Iris pigment epithelial cell (primary cell): Measurements from ENCODE around the gene DNM1.
A peak's percentile ranks its signal among the peaks of the same experiment; 100 is the strongest.

Source experiments
- DNase-seq: peaks from one replicate; pipeline ENCODE4 v3.0.0-alpha.2; 2011; ENCODE audit warnings: low read depth

Gene DNM1

GRCh38 chr9:128203024-128203706 is at the start of gene DNM1:
Gene DNM1, plus strand, starts transcription at chr9:128203379. Its CDS starts 92 bp downstream, at chr9:128203471.
- peak; percentile 45 for DNase-seq

DNA sequence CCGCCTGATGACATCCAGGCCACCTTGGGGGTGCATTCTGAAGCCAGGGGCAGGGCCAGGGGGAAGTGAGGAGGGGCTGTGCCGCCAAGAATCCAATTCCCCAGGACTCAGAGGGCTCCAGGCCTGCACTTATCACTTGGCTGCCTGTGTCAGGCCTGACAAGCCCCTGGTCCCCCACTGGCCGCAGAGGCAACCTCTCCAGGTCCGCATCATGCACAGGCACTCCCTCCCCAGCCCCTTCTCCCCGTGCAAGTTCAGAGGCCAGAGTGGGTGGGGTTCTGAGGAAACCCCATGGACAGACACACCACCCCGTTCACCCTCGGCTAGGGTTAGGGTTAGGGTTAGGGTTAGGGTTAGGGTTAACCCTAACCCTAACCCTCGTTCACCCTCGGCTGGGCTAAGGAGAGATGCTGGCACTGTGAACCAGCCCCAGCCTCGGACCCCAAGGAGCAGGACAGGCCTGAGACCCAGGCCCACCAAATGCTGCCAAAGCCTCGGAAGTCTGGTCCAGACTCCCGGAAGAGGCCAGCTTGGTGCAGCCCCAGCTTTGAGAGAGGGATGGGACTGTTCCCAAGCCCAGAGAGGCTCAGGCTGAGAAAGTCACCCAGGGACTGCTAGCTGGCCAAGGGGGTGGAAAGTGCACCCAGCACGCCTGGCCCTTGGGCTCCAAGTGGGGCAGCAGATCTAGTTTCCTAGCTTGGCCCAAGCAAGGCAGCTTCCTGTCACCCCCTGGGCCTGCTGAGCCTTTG is 49.1 kb upstream of the DNM1 start:
- no peak for DNase-seq

DNA sequence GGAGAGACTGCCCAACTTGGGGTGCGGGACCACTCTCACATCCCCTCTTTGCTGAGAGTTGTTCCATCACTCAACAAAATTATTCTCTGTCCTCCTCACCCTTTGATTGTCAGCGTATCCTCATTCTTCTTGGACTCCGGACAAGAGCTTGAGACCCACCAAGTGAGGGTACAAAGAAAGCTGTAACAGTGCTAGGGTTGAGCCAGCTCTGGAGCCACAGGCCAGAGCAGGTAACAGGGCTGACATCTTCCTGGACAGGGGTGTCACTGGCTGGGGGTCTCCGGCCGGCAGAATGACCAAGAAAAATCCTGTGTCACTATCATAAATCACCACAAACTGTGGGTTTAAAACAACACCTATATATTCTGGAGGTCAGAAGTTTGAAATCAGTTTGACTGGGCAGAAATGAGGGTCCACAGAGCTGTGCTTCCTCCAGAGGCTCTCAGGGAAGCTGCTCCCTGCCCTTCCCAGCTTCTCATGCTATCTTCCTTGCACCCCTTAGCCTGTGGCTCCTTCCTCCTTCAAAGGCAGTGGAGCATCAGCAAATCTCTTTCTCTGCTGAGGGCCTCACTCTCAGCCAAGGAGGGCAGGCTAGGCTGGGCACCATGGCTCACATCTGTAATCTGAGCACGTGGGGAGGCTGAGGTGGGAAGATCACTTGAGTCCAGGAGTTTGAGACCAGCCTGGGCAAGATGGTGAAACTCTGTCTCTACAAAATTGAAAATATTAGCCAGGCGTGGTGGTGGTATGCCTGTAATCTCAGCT is 47.3 kb upstream of the DNM1 start:
- no peak for DNase-seq

DNA sequence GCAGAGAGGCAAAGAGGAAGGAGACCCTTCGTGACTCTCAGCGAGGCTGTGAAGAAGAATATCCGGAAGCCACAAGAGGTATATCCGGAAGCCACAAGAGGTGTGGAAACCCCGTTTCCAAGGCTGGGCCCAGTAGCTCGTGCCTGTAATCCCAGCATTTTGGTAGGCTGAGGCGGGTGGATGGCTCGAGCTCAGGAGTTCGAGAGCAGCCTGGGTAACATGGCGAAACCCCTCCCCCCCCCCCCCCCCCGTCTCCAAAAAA is 43.7 kb upstream of the DNM1 start:
- no peak for DNase-seq

DNA sequence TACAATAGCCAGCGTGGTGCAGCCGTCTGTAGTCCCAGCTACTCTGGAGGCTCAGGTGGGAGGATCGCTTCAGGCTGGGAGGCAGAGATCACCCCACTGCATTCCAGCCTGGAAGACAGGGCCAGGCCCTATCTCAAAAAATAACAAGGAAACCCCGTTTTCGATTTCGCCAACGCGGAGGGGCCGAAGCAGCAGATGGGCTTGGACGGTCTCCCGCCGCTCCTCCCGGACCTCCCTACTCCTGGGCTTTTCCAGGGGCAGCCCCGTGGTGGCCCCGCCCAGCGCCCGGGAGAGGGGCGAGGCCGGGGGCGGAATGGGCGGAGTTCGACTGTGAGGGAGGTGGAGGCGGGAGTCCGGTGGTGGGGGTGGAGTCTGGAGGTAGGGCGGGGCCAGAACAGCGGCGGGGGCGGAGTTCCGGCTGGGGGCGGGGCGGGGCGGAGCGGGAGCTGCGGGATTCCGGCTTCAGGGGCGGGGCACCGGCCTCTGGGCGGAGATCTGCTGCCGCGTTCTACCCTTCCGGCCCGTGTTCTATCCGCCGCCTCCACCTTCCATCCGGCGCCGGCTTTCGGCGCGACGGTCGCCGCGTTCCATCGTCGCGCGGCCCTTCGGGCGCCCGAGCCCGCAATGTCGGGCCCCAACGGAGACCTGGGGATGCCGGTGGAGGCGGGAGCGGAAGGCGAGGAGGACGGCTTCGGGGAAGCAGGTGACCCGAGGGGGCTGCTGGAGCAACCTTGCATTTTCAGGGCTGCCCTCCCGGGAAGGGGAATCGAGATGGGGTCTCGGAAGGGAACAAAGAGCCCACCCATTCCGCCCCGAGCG is 43.2 kb upstream of the DNM1 start, which contains the start of gene BBLN:
Gene BBLN (plus strand): TSS at position 482 of the 819 bp plus-strand sequence. CDS start 143 bp downstream, at position 625.
- peak; percentile 87 for DNase-seq

- peak; percentile 23 for DNase-seq
Observed at GRCh38 chr9:128160603-128160987, 42.6 kb upstream of the DNM1 start.

DNA sequence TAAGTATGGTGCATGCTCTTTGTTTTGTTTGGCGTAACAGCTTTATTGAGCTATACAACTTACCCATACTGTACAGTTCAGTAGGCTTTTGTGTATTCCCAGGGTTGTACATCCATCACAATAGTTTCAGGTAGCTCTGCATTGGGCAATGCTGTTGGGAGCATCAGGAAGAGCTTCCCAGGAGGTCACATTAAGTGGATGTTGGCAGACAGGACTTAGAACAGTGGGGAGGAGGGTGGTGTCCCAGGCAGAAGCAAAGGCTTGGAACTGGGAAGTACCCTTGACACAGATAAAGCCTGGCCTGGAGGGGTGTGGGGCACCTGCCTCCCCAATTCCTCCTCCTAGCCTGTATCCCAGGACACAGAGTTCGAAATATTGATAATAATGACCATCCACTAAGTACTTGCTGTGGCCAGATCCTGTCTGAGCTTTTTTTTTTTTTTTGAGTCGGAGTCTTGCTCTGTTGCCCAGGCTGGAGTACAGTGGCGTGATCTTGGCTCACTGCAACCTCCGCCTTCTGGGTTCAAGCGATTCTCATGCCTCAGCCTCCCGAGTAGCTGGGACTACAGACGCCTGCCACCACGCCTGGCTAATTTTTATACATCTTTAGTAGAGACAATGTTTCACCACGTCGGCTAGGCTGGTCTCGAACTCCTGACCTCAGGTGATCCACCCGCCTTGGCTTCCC is 41.8 kb upstream of the DNM1 start:
- DNase-seq: no peak

DNA sequence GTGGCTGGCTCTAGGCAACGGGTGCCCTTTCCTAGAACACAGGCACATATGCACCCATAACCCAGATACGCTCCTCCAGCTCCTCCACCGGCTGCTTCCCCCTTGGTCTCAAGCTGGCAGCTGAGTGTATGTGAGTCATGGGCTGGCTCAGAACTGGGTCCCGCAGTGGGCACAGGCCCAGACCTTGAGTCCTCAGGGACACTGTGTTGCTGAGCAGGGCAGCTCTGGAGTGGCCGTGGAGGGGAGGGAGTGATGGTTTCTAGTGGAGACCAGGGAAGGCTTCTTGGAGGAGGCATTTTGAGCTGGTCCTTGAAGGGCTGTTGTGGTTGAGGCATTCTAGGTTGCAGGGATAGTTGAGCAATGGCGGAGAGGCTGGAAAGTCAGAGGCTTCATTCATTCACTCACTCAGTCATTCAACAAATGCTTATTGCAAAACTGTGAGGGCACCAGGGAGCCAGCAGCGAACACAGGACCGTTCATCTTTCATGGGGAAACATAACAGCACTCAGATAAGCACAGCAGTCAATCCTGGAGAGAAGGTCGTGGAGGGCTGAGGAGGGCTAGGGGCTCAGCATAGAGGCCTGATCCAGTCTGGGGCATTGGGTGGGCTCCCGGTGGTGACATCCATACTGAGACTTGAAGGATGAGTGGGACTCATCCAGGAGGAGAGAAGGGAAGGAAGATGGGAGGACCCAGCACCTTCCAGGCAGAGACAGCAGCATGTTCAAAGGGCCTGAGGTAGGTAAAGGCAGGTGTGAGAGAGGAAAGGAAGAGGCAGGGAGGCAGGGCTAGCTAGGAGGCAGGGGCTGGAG is 40.8 kb upstream of the DNM1 start:
- no peak for DNase-seq

- DNase-seq: no peak
Observed at GRCh38 chr9:128163027-128163515, 40.1 kb upstream of the DNM1 start.

DNA sequence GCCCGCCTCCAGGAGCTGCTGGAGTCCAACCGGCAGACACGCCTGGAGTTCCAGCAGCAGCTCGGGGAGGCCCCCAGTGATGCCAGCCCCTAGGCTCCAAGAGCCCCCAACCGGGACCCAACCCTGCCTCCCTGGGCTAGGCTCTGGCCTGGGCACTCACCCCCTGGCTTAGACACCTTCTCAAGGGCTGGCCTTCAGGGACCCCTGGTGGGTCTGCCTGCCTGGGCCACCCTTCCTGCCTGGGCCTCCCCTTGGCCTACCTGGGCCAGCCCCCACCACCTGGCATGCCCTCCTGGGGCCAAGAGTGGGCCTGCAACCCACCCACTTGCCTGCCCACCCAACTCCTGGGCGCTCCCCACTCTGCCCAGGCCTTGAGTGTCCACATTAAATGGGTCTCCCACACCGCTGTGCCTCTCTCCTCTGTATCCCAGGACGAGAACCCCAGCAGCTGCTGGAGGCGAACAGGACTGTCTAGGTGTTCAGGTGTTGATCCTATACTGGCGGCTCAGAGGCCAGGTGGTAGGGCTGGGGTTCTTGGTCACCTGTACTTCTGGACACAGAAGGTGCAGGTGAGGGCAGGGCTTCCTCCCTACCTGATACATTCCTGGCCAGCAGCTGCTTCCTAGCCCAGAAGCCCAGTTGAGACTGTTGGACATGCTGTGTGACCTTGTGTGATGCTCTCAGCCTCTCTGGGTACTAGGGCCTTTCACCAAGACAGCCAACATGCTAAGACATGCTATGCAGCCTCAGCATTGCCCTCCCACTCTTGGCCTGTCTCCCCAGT is 39.5 kb upstream of the DNM1 start:
- no peak for DNase-seq

DNA sequence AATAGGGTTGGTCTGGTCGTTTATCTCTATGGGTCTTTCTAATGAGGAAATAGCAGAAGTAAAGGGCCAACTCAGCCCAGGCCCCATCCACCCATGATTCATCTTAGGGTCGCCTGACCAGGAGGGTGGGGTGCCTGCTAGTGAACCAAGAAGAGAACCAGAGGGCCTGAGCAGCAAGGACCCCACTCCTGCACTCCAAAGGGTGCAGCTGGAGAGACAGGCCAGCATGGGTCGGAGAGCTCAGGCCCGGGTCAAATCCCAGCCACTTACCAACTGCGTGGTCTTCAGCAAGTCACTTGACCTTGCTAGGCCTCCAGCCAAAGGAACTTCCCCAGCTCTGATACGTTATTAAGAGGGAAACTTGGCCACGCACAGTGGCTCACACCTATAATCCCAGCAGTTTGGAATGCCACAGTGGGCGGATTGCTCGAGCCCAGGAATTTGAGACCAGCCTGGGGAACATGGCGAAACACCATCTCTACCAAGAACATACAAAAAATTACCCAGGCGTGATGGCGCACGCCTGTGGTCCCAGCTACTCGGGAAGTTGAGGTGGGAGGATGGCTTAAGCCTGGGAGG is 38.8 kb upstream of the DNM1 start:
- DNase-seq: peak; percentile 23

GRCh38 chr9:128166169-128166568 is 37.0 kb upstream of the DNM1 start:
- no peak for DNase-seq

GRCh38 chr9:128167209-128167608 is 36.0 kb upstream of the DNM1 start:
- no peak for DNase-seq

DNA sequence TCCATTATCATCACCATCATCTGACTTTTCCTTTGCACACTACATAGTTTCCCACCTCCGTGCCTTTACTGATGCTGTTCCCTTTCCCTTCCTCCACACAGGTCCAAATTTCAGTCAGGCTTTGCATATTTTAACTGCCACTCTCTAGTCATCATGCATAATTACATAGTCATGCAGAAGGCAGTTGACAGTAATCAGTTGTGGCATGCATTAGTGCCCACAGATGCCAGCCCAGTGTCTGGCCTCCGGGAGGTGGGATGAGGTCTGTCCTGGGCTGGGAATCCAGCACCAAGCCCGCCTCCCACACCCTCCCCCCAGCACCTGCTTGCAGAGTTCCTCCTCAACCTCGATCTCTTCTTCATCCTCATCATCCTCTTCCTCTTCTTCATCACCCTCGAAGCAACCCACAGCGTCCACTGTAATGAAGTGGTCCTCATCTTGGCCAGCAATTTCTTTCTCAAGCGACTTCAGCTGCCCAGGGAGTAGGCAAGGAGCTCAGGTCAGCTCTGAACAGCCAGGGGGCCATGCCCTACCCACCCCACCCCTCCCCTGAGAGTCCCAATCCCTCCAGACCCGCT is 34.4 kb upstream of the DNM1 start:
- DNase-seq: no peak

- DNase-seq: no peak
Observed at GRCh38 chr9:128169492-128169891, 33.7 kb upstream of the DNM1 start.

DNA sequence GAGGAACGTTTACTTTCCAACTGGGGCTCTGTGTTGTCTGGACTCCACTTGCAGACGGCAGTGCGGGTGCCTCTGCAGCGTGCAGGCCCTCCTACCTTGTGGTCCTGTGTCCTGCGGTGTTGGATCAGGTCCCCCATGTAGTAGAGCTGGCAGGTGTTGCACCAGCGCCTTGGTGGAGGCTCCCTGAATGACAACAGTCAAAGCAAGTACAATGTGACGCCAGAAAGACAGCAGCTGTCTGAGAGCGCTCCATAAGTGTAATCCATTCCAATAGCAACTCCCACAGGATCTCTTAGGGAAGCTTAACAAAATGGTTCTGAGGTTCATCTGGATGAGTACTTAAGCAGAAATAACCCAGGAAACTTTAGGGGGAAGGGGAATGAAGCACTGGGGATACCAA is 33.3 kb upstream of the DNM1 start:
- no peak for DNase-seq

- DNase-seq: no peak
Observed at GRCh38 chr9:128174062-128174461, 29.1 kb upstream of the DNM1 start.

GRCh38 chr9:128175102-128175563 is 28.0 kb upstream of the DNM1 start:
- DNase-seq: peak; percentile 90

GRCh38 chr9:128175726-128176125 is 27.5 kb upstream of the DNM1 start:
- no peak for DNase-seq
